GM08714 (cell line): ENCODE measurements around the gene TNC.

Experiments
- H3K4me3 ChIP-seq: fragments of 200-500 bp; sonication (Bioruptor generic); 2 replicates; pipeline ENCODE4 v1.5.1; 2014; ENCODE audit warnings: mild to moderate bottlenecking, low read length, inconsistent platforms
- ZNF274 ChIP-seq: IDR thresholded peaks from 2 replicates; pipeline ENCODE4 v1.6.1; 2012; ENCODE audit warnings: mild to moderate bottlenecking, low read depth, low read length

The TNC gene

GRCh38 chr9:115099901-115100300 is 18.1 kb downstream of the TNC start:
- TF ChIP-seq ZNF274: no peak
- H3K4me3 ChIP-seq: no peak overlapping the region

GRCh38 chr9:115098226-115098965 is 19.6 kb downstream of the TNC start:
- no peak overlapping the region for H3K4me3 ChIP-seq
- no peak for TF ChIP-seq ZNF274

DNA sequence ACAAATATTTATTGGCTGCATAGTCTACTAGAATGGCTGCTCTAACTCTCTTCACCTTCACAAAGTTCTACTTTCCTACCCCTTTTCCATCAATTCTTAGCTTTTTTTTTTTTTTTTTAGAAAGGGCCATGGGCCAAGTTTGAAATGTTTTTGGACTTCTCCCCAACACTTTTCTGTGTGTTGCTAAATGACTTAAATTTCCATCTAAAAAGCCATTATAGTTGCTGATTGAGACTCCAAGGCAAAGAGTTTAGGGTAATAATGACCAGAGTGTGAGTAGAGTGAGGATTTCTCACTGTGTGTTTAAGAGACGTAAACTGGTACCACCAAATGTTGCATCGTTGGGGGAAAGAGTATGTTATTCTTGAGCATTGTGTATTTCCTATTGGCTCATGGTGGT is 24.4 kb downstream of the TNC start:
- no peak overlapping the region for H3K4me3 ChIP-seq
- no peak for TF ChIP-seq ZNF274

GRCh38 chr9:115090486-115090885 is 27.5 kb downstream of the TNC start:
- H3K4me3 ChIP-seq: no peak overlapping the region

GRCh38 chr9:115088860-115089259 is 29.1 kb downstream of the TNC start:
- H3K4me3 ChIP-seq: no peak overlapping the region
- no peak for TF ChIP-seq ZNF274

More at GRCh38 chr9:115090486-115090885, 27.5 kb downstream of the TNC start:
- TF ChIP-seq ZNF274: no peak

DNA sequence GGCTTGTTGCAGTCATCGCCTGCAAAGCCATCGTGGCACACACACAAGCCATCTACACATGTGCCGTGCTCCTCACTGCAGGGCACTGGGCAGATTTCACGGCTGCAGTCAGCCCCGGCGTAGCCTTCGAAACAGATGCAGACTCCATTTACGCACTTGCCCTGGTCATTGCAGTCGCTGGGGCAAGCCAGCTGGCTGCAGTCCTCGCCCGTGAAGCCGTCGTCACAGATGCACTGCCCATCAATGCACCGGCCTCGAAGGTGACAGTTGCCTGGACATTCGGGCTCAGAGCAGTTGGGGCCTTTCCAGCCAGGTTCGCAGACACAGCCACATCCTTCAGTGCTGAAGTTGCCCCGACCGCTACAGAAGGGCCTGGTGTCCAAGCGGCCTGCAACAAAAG is 31.1 kb downstream of the TNC start:
- TF ChIP-seq ZNF274: no peak
- no peak overlapping the region for H3K4me3 ChIP-seq

DNA sequence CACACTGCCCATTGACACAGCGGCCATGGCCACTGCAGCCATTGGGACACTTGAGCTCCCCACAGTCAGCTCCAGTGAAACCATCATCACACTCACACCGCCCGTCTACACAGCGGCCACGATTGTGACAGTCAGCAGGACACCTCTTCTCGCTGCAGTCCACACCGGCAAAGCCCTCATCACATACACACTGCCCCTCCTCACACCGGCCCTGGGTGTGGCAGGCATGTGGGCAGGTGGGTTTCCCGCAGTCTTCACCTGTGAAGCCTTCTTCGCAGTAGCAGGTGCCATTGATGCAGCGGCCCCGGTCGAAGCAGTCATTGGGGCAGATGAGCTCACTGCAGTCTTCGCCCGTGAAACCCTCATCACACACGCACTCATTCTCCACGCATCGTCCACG is 31.5 kb downstream of the TNC start:
- no peak overlapping the region for H3K4me3 ChIP-seq
- TF ChIP-seq ZNF274: no peak

- H3K4me3 ChIP-seq: no peak overlapping the region
- TF ChIP-seq ZNF274: no peak
Measured at GRCh38 chr9:115085773-115086377, 32.1 kb downstream of the TNC start.

DNA sequence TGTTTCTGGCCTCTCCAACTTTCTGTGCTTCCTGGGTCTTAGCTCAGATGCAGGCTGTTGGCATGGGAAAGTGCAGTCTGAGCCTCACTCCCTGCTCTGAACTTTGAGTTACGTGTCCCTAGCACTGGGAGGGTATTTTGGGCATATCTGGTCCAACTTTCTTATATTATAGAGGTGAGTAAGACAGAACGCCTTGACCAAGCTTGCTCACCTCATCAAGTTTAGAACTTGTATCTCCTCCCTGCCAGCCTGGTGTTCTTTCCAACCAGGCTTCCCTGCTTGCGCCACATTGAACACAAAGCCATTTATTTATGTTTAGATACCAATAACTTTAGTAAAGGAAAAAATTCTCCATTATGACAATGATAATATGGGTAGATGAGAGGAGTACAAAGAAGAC is 33.2 kb downstream of the TNC start:
- H3K4me3 ChIP-seq: no peak overlapping the region
- no peak for TF ChIP-seq ZNF274

DNA sequence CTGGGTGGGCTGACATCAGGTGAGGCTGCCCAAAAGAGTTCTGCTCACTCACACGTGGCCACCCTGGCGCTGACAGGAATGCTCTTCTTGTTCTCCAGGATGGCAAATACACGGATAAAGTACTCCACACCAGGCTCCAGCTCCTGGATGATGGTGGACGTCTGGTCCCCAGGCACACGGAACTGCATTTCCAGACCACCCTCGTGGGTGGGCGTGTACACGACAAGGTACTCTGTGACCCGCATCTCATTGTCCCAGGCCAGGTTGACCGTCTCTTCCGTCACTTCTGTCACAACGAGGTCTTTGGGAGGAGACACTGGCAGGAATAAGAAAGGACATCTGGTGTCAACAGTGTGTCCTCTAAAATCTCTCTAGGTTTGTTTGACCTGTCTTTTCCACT is 33.8 kb downstream of the TNC start:
- no peak overlapping the region for H3K4me3 ChIP-seq
- no peak for TF ChIP-seq ZNF274

- H3K4me3 ChIP-seq: no peak overlapping the region
- no peak for TF ChIP-seq ZNF274
Measured at GRCh38 chr9:115080242-115080641, 37.7 kb downstream of the TNC start.

GRCh38 chr9:115079156-115079555 is 38.8 kb downstream of the TNC start:
- TF ChIP-seq ZNF274: no peak
- H3K4me3 ChIP-seq: no peak overlapping the region

- no peak for TF ChIP-seq ZNF274
- H3K4me3 ChIP-seq: no peak overlapping the region
Measured at GRCh38 chr9:115073456-115073855, 44.5 kb downstream of the TNC start.

GRCh38 chr9:115071176-115071575 is 46.8 kb downstream of the TNC start:
- TF ChIP-seq ZNF274: no peak
- no peak overlapping the region for H3K4me3 ChIP-seq

DNA sequence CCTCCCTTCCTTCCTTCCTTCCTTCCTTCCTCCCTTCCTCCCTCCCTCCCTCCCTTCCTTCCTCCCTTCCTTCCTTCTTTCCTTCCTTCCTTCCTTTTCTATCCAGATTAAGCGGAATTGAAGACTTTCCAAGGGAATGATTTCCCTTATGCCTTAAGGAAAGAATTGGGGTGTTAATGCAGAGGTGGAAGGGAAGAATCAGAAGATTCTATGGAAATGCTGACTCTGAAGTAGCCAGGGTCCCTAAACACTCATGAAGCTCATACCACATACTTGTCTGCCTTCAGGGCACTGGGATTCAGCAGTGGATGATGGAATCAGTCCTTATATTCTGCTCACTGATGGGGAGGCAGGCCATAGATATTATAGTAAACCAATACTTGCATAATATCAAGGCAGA is 48.2 kb downstream of the TNC start:
- H3K4me3 ChIP-seq: no peak overlapping the region
- no peak for TF ChIP-seq ZNF274
